Measurements from ENCODE around the gene GAB2.

Gene GAB2

DNA sequence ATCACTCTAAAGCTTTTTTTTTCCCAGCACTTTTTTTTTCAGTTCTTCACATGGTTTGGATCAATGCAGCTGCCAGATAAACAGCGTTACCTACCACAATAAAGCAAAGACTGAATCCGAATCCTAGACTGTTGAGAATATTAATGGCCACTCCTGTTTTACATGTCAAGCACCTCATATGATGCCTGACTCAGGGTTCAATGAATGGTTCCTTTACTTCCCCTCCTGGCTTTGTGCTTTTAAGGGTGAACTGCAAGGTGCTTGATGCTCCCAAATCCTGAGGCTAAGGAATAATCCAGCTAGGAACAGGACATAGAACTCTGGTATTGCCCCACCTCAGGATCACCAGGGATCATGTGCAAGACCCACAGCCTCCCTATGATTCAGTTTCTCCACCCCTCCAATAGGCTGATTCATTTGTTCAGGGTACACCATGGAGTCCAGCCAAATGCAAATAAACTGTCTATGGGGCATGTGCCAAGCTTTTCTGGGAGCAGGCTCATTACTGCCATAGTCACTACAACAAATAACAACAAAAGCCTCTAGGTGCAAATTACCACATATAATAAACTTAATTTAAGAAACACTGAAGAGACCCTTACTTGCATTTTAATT lies 104.3 kb downstream of the GAB2 start:
- H3K36me3 ChIP-seq (ENCODE audit: insufficient read depth, insufficient read length, low read length): no peaks in the 10 kb centered on the region
- no peak overlapping the region for H3K4me3 ChIP-seq (ENCODE audit: insufficient read length, low read depth)
- H3K27me3 ChIP-seq (ENCODE audit: insufficient read depth, insufficient read length): no peaks in the 10 kb centered on the region
- no peaks in the 10 kb centered on the region for H3K4me1 ChIP-seq (ENCODE audit: insufficient read depth, insufficient read length)
- no peak overlapping the region for H3K9ac ChIP-seq (ENCODE audit: insufficient read length, low read depth)
- no peak for DNase-seq (ENCODE audit: low read depth, low spot score)
- H3K9me3 ChIP-seq (ENCODE audit: insufficient read depth, low read length): no peaks in the 10 kb centered on the region
- TF ChIP-seq ZNF274 (IDR thresholded peaks at IDR 0.05; ENCODE audit: low read depth, low read length) (no peak), YY1 (IDR thresholded peaks at IDR 0.05; ENCODE audit: insufficient read depth, insufficient read length) (no peak)

DNA sequence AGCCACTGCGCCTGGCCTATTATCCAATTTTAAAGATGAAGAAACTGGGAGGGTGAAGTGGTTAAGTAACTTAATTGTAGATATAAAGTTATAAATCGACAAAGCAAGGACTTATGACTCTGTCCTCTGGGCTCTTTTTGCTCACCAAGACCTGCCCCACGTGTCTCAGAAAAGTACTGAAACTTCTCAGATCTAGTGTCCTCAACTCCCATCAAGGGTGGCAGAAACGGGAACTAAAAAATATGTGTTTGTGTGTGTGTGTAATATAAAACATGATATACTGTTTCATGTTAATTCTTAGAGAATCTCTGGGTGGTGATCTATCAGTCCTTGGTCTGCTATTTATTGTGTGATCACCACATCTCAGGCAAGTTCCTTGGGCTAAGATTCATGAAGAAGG lies 104.9 kb downstream of the GAB2 start:
- no peak for TF ChIP-seq YY1 (IDR thresholded peaks at IDR 0.05; ENCODE audit: insufficient read depth, insufficient read length)
- TF ChIP-seq SUZ12 (IDR thresholded peaks at IDR 0.05; ENCODE audit: extremely low read depth, insufficient read depth, insufficient read length): no peak

DNA sequence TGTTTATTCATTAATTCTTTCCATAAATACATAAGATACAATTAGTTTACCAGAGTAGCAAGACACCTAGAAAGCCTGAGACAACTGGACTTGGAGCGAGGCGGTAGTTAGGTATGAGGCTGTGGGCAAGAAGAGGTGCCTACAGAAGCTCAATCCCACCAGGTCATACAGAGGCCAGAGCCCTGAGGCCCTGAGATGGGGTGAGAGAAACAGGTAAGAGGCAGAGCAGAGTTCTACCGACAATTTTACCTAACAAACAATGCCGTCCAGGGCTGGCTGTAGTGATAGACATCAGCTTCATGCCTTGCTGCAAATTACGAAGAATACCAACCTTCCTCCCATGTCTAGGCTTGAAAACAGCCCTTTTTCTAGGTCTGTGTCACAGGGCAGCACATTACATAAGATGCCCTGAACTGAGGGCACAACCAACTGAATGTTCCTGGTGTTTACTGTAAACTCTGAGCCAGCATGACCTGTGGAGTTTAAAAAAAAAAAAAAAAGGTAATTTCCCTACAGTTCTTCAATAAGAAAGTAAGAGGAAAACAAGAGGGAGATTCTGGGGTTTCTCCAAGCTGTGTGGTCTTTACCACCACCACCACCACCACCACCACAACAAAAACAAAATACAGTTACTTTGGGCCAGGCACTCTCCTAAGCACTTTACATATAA lies 105.8 kb downstream of the GAB2 start:
- Histone ChIP-seq H3K9me3 (ENCODE audit: insufficient read depth, low read length) (no peaks in the 10 kb centered on the region), H3K27me3 (ENCODE audit: insufficient read depth, insufficient read length) (no peaks in the 10 kb centered on the region), H3K36me3 (ENCODE audit: insufficient read depth, insufficient read length, low read length) (no peaks in the 10 kb centered on the region), H3K4me1 (ENCODE audit: insufficient read depth, insufficient read length) (no peaks in the 10 kb centered on the region), H3K4me3 (ENCODE audit: insufficient read length, low read depth) (no peak overlapping the region), H3K9ac (ENCODE audit: insufficient read length, low read depth) (no peak overlapping the region)
- no peak for DNase-seq (ENCODE audit: low read depth, low spot score)
- TF ChIP-seq SUZ12 (IDR thresholded peaks at IDR 0.05; ENCODE audit: extremely low read depth, insufficient read depth, insufficient read length) (no peak), YY1 (IDR thresholded peaks at IDR 0.05; ENCODE audit: insufficient read depth, insufficient read length) (no peak), ZNF274 (IDR thresholded peaks at IDR 0.05; ENCODE audit: low read depth, low read length) (no peak)

More for the DNA sequence above, 104.9 kb downstream of the GAB2 start:
- Histone ChIP-seq H3K9me3 (ENCODE audit: insufficient read depth, low read length) (no peaks in the 10 kb centered on the region), H3K36me3 (ENCODE audit: insufficient read depth, insufficient read length, low read length) (no peaks in the 10 kb centered on the region), H3K4me1 (ENCODE audit: insufficient read depth, insufficient read length) (no peaks in the 10 kb centered on the region), H3K9ac (ENCODE audit: insufficient read length, low read depth) (no peak overlapping the region), H3K4me3 (ENCODE audit: insufficient read length, low read depth) (no peak overlapping the region), H3K27me3 (ENCODE audit: insufficient read depth, insufficient read length) (no peaks in the 10 kb centered on the region)
- DNase-seq (ENCODE audit: low read depth, low spot score): no peak

DNA sequence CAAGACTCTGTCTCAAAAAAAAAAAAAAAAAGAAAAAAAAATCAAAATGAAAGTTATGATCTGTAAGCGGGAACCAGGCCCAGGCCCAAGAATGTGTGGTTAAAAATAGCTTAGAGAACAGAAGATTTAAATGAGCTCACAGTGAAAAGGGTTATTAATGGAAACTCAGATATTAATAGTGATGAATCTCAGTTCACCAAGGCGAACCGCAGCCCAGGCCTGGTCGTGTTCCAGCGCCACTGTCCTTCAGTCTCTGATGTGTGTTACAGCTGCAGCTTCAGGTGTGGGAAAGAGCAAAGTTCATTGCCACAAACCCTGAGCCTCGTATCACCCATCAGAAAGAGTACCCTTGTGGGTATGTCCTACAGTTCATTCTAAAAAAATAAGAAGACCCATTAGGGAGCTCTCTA lies 107.1 kb downstream of the GAB2 start:
- H3K4me3 ChIP-seq (ENCODE audit: insufficient read length, low read depth): no peak overlapping the region
- no peak for DNase-seq (ENCODE audit: low read depth, low spot score)

DNA sequence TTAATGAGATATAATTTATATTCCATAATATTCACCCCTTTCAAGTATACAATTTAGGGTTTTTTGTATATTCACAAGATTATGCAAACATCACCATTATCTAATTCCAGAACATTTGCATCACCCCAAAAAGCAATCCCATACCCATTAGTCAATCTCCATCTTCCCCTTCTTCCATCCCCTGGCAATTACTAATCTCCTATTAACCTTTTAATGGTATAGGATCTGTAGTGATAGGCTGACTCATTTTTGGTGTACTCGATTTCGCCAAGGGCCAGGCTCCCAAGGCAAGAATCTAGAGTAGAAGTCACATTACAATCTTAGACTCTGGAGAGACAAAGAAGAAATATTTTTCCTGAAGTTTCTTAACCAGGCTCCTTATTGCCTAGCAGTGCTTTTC lies 113.4 kb downstream of the GAB2 start:
- Histone ChIP-seq H3K27me3 (ENCODE audit: insufficient read depth, insufficient read length) (no peaks in the 10 kb centered on the region), H3K9ac (ENCODE audit: insufficient read length, low read depth) (no peak overlapping the region), H3K4me1 (ENCODE audit: insufficient read depth, insufficient read length) (no peaks in the 10 kb centered on the region), H3K4me3 (ENCODE audit: insufficient read length, low read depth) (no peak overlapping the region), H3K9me3 (ENCODE audit: insufficient read depth, low read length) (no peaks in the 10 kb centered on the region), H3K36me3 (ENCODE audit: insufficient read depth, insufficient read length, low read length) (no peaks in the 10 kb centered on the region)
- TF ChIP-seq ZNF274 (IDR thresholded peaks at IDR 0.05; ENCODE audit: low read depth, low read length) (no peak), YY1 (IDR thresholded peaks at IDR 0.05; ENCODE audit: insufficient read depth, insufficient read length) (no peak), SUZ12 (IDR thresholded peaks at IDR 0.05; ENCODE audit: extremely low read depth, insufficient read depth, insufficient read length) (no peak)
- no peak for DNase-seq (ENCODE audit: low read depth, low spot score)

More for the DNA sequence above, 107.1 kb downstream of the GAB2 start:
- H3K36me3 ChIP-seq (ENCODE audit: insufficient read depth, insufficient read length, low read length): no peaks in the 10 kb centered on the region
- H3K9ac ChIP-seq (ENCODE audit: insufficient read length, low read depth): no peak overlapping the region
- H3K9me3 ChIP-seq (ENCODE audit: insufficient read depth, low read length): no peaks in the 10 kb centered on the region
- TF ChIP-seq SUZ12 (IDR thresholded peaks at IDR 0.05; ENCODE audit: extremely low read depth, insufficient read depth, insufficient read length) (no peak), YY1 (IDR thresholded peaks at IDR 0.05; ENCODE audit: insufficient read depth, insufficient read length) (no peak), ZNF274 (IDR thresholded peaks at IDR 0.05; ENCODE audit: low read depth, low read length) (no peak)
- no peaks in the 10 kb centered on the region for H3K27me3 ChIP-seq (ENCODE audit: insufficient read depth, insufficient read length)
- H3K4me1 ChIP-seq (ENCODE audit: insufficient read depth, insufficient read length): no peaks in the 10 kb centered on the region

GRCh38 chr11:78300108-78300839 lies 117.3 kb downstream of the GAB2 start:
- Histone ChIP-seq H3K27me3 (ENCODE audit: insufficient read depth, insufficient read length) (no peaks in the 10 kb centered on the region), H3K9me3 (ENCODE audit: insufficient read depth, low read length) (no peaks in the 10 kb centered on the region), H3K9ac (ENCODE audit: insufficient read length, low read depth) (no peak overlapping the region), H3K4me1 (ENCODE audit: insufficient read depth, insufficient read length) (no peaks in the 10 kb centered on the region), H3K36me3 (ENCODE audit: insufficient read depth, insufficient read length, low read length) (no peaks in the 10 kb centered on the region), H3K4me3 (ENCODE audit: insufficient read length, low read depth) (no peak overlapping the region)
- TF ChIP-seq SUZ12 (IDR thresholded peaks at IDR 0.05; ENCODE audit: extremely low read depth, insufficient read depth, insufficient read length) (no peak), ZNF274 (IDR thresholded peaks at IDR 0.05; ENCODE audit: low read depth, low read length) (no peak), YY1 (IDR thresholded peaks at IDR 0.05; ENCODE audit: insufficient read depth, insufficient read length) (no peak)
- DNase-seq (ENCODE audit: low read depth, low spot score): no peak

GRCh38 chr11:78299000-78299710 lies 118.5 kb downstream of the GAB2 start:
- no peak for DNase-seq (ENCODE audit: low read depth, low spot score)
- H3K4me3 ChIP-seq (ENCODE audit: insufficient read length, low read depth): no peak overlapping the region
- no peaks in the 10 kb centered on the region for H3K36me3 ChIP-seq (ENCODE audit: insufficient read depth, insufficient read length, low read length)
- H3K9me3 ChIP-seq (ENCODE audit: insufficient read depth, low read length): no peaks in the 10 kb centered on the region
- H3K27me3 ChIP-seq (ENCODE audit: insufficient read depth, insufficient read length): no peaks in the 10 kb centered on the region
- no peak overlapping the region for H3K9ac ChIP-seq (ENCODE audit: insufficient read length, low read depth)
- TF ChIP-seq SUZ12 (IDR thresholded peaks at IDR 0.05; ENCODE audit: extremely low read depth, insufficient read depth, insufficient read length) (no peak), ZNF274 (IDR thresholded peaks at IDR 0.05; ENCODE audit: low read depth, low read length) (no peak), YY1 (IDR thresholded peaks at IDR 0.05; ENCODE audit: insufficient read depth, insufficient read length) (no peak)
- H3K4me1 ChIP-seq (ENCODE audit: insufficient read depth, insufficient read length): no peaks in the 10 kb centered on the region

Data from NT2/D1 (cell line).